PC-9 (cell line): ENCODE data around the gene SPANXB1. TPM values are rescaled to one million over a fixed set of nuclear protein-coding genes. Genes with fewer than 3 reads are reported as not detected.
"Not testable (repeated sequence)": the region's sequence is repeated elsewhere in the genome, so short reads cannot be mapped to it uniquely, and the experiment has no call there.

Experiments used
- Bru-seq: library from RNA; stranded (reverse); fragments of 400-500 nt; gene quantifications from one replicate; lab custom pipeline; 2021; lab: Mats Ljungman, UMichigan
- BruChase-seq, 2 experiments: library from RNA; stranded (reverse); fragments of 400-500 nt; gene quantifications; one replicate each; lab custom pipeline; 2021; lab: Mats Ljungman, UMichigan
- BruUV-seq: library from RNA; stranded (reverse); fragments of 400-500 nt; replicated peaks from 2 replicates; lab custom pipeline; 2021; lab: Mats Ljungman, UMichigan
- CTCF ChIA-PET: fragments of 300-600 bp; sonication (Branson Sonifier 250); formaldehyde crosslinking; loops from one replicate; lab custom pipeline; 2022; ENCODE audit warnings: antibody characterized with exemption; lab: Charles Lee
- POLR2A ChIA-PET: fragments of 300-600 bp; sonication (Branson Sonifier 250); formaldehyde crosslinking; loops from one replicate; lab custom pipeline; 2022; ENCODE audit warnings: antibody characterized with exemption; ENCODE audit not compliant: unreplicated experiment; lab: Charles Lee
- DNase-seq, 2 experiments: peaks; one replicate each; pipeline versions ENCODE4 v3.0.0 to v3.0.0-alpha.2; 2015 to 2022; ENCODE audit warnings: mixed read lengths in 1 of 2
- H2AFZ ChIP-seq: fragments of 200-600 bp; sonication (generic); 2 replicates; pipeline ENCODE4 v1.8.1; 2017; ENCODE audit warnings: antibody characterized with exemption
- H3F3A ChIP-seq: fragments of 200-600 bp; sonication (generic); 2 replicates; pipeline ENCODE4 v1.8.1; 2017; ENCODE audit warnings: antibody characterized with exemption, mild to moderate bottlenecking, low read depth; ENCODE audit not compliant: insufficient read depth
- H3K27ac ChIP-seq: fragments of 200-600 bp; sonication (generic); 2 replicates; pipeline ENCODE4 v1.6.1; 2016; ENCODE audit warnings: mixed run types
- H3K27me3 ChIP-seq: fragments of 200-600 bp; sonication (generic); 2 replicates; pipeline ENCODE4 v1.6.1; 2016; ENCODE audit warnings: low read depth, mixed run types; ENCODE audit not compliant: insufficient read depth
- H3K36me3 ChIP-seq: fragments of 200-600 bp; sonication (generic); 2 replicates; pipeline ENCODE4 v1.6.1; 2016; ENCODE audit warnings: low read depth, mixed run types
- H3K4me1 ChIP-seq: fragments of 200-600 bp; sonication (generic); replicated peaks from 2 replicates; pipeline ENCODE4 v1.6.1; 2016; ENCODE audit warnings: mixed run types; ENCODE audit not compliant: insufficient read depth
- H3K4me2 ChIP-seq: fragments of 200-600 bp; sonication (generic); 2 replicates; pipeline ENCODE4 v1.6.1; 2017; ENCODE audit warnings: mixed run types
- H3K4me3 ChIP-seq: fragments of 200-600 bp; sonication (generic); 2 replicates; pipeline ENCODE4 v1.6.1; 2016; ENCODE audit warnings: mixed run types
- H3K79me2 ChIP-seq: fragments of 200-600 bp; sonication (generic); 2 replicates; pipeline ENCODE4 v1.6.1; 2017; ENCODE audit warnings: low read depth, mixed run types
- H3K9me2 ChIP-seq: fragments of 200-600 bp; sonication (generic); 2 replicates; pipeline ENCODE4 v1.8.1; 2017; ENCODE audit warnings: mild to moderate bottlenecking; ENCODE audit not compliant: insufficient read depth
- H3K9me3 ChIP-seq: fragments of 200-600 bp; sonication (generic); 2 replicates; pipeline ENCODE4 v1.8.1; 2016; ENCODE audit warnings: low read depth; ENCODE audit not compliant: insufficient read depth
- H4K20me1 ChIP-seq: fragments of 200-600 bp; sonication (generic); 2 replicates; pipeline ENCODE4 v1.8.1; 2017; ENCODE audit not compliant: insufficient read depth
- EZH2 ChIP-seq: fragments of 200-600 bp; sonication (generic); IDR thresholded peaks from 2 replicates; pipeline ENCODE4 v1.8.0; 2017; ENCODE audit warnings: antibody characterized with exemption, low read depth
- intact Hi-C: fragments of 100-400 bp; cut with micrococcal nuclease; formaldehyde crosslinking; loops from one replicate; pipeline ENCODE4 v1.10.0; 2022; ENCODE audit not compliant: unreplicated experiment
- long read RNA-seq: library from polyadenylated mRNA; stranded (forward); transcript quantifications from one replicate; pipeline ENCODE4 v2.0.0, GENCODE V29; 2022
- total RNA-seq: library from RNA; stranded (reverse); gene quantifications from 2 replicates; pipeline ENCODE4 v1.2.3, GENCODE V29; 2021
- TF ChIP-seq, protein P1 (sequence below): fragments of 200-600 bp; sonication (generic); conservative IDR thresholded peaks from 2 replicates; pipeline ENCODE4 v1.6.1; 2017; ENCODE audit warnings: mixed run types, antibody characterized with exemption, mild to moderate bottlenecking, moderate library complexity

Gene SPANXB1
- total RNA-seq, result 24.3 and 31.4 TPM in 2 replicates
- Bru-seq, nascent RNA, result percentile 66 among the genes with signal in this experiment
- percentile 71 among the genes with signal in this experiment for BruChase-seq, experiment 1, labeled RNA remaining after a 2-hour chase
- BruChase-seq, experiment 2, labeled RNA remaining after a 6-hour chase, result percentile 89 among the genes with signal in this experiment
- long read RNA-seq, transcript SPANXB1-201 (2 exons, 469 nt), result major isoform, 76 of 98 reads
- long read RNA-seq, partial matches to known transcripts, result 22 of 98 reads
- long read RNA-seq, other reads (novel, unspliced or antisense), result 0 of 98 reads

GRCh38 chrX:141002568-141002967 is at the start of gene SPANXB1:
Gene SPANXB1 (plus strand): TSS chrX:141002594. CDS start chrX:141002694, 100 bp downstream.
- H3K27ac ChIP-seq, H3K36me3 ChIP-seq, H3K4me2 ChIP-seq, H4K20me1 ChIP-seq, H3K9me3 ChIP-seq, H3K4me1 ChIP-seq, H3K4me3 ChIP-seq, POLR2A ChIA-PET, H3K9me2 ChIP-seq, intact Hi-C loops, BruUV-seq, H3K79me2 ChIP-seq, H2AFZ ChIP-seq, H3K27me3 ChIP-seq, CTCF ChIA-PET, H3F3A ChIP-seq: not testable (repeated sequence)
- DNase-seq, result peak in 1 of 2 experiments; percentile 28

DNA sequence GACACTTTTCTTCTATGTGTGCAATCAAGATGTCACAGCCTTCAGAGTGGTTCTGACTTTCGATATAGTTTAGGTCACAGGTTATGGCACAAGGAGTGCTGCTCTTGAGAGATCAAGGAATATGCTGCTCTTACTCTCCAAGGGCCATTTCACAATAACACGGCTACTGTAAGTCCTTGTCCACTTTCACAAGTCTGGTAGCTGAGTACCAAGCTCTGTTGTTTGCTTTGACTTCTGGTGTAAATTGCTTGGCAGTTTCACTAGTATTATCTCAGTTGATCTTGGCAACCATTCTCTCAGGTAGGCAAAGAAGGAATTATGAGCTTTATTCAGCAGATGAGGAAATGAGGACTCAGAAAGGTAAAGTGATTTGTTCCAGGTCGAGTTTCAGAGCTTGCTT is 35.4 kb upstream of the SPANXB1 start:
- Histone ChIP-seq H3K4me3 (no peak overlapping the region), H2AFZ (no peak overlapping the region), H3K79me2 (no peaks in the 10 kb centered on the region), H3K9me2 (no peaks in the 10 kb centered on the region), H4K20me1 (no peaks in the 10 kb centered on the region), H3K4me2 (no peak overlapping the region), H3K27ac (no peak overlapping the region), H3F3A (no peaks in the 10 kb centered on the region), H3K4me1 (no peaks in the 10 kb centered on the region), H3K27me3 (peaks cover 28% of the 10 kb centered on the region), H3K36me3 (no peaks in the 10 kb centered on the region), H3K9me3 (no peaks in the 10 kb centered on the region)
- no peak for TF ChIP-seq EZH2
- TF ChIP-seq, protein P1, sequence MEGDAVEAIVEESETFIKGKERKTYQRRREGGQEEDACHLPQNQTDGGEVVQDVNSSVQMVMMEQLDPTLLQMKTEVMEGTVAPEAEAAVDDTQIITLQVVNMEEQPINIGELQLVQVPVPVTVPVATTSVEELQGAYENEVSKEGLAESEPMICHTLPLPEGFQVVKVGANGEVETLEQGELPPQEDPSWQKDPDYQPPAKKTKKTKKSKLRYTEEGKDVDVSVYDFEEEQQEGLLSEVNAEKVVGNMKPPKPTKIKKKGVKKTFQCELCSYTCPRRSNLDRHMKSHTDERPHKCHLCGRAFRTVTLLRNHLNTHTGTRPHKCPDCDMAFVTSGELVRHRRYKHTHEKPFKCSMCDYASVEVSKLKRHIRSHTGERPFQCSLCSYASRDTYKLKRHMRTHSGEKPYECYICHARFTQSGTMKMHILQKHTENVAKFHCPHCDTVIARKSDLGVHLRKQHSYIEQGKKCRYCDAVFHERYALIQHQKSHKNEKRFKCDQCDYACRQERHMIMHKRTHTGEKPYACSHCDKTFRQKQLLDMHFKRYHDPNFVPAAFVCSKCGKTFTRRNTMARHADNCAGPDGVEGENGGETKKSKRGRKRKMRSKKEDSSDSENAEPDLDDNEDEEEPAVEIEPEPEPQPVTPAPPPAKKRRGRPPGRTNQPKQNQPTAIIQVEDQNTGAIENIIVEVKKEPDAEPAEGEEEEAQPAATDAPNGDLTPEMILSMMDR, result no peak
- no TSS peak for BruUV-seq
- ChIA-PET CTCF (no interaction called here), POLR2A (no interaction called here)
- DNase-seq, result no peak
- intact Hi-C loops, result no loop called here

- Histone ChIP-seq H3F3A (no peaks in the 10 kb centered on the region), H3K4me2 (no peak overlapping the region), H2AFZ (no peak overlapping the region), H3K79me2 (no peaks in the 10 kb centered on the region), H3K9me3 (no peaks in the 10 kb centered on the region), H3K4me1 (no peaks in the 10 kb centered on the region), H3K4me3 (no peak overlapping the region), H3K9me2 (no peaks in the 10 kb centered on the region), H3K27me3 (peaks cover 16% of the 10 kb centered on the region), H3K36me3 (no peaks in the 10 kb centered on the region), H4K20me1 (no peaks in the 10 kb centered on the region), H3K27ac (no peak overlapping the region)
- ChIA-PET POLR2A (no interaction called here), CTCF (no interaction called here)
- BruUV-seq, result no TSS peak
- intact Hi-C loops, result no loop called here
- no peak for TF ChIP-seq EZH2
- TF ChIP-seq, protein P1, result no peak
- no peak for DNase-seq
Measured at GRCh38 chrX:140971099-140971795, 31.1 kb upstream of the SPANXB1 start.
